ENCODE measurements around the gene ZFAND3.

GRCh38 chr6:37804586-37804985 is 14.9 kb upstream of the ZFAND3 start:
- TF ChIP-seq CTCF (conservative IDR thresholded peaks at IDR 0.05; ENCODE audit: low read depth, low read length) = no peak
- no peak for TF ChIP-seq EZH2phosphoT487 (IDR thresholded peaks at IDR 0.05; ENCODE audit: borderline replicate concordance, low read length)
- no peak for TF ChIP-seq EZH2 (IDR thresholded peaks at IDR 0.05; ENCODE audit: low read length, unreplicated experiment)

All from PC-3 (cell line).